Neural progenitor cell (in vitro differentiated cells): ENCODE data around the gene SYNE3. TPM values are rescaled to one million over a fixed set of nuclear protein-coding genes. Genes with fewer than 3 reads are reported as not detected.
A peak's percentile ranks its signal among the peaks of the same experiment; 100 is the strongest.

Experiments
- DNase-seq: peaks from one replicate; pipeline ENCODE4 v3.0.0-alpha.2; 2016; ENCODE audit warnings: low spot score
- H2AFZ ChIP-seq: fragments of 200-600 bp; sonication (generic); replicated peaks from 2 replicates; pipeline ENCODE4 v1.6.1; 2016; ENCODE audit warnings: antibody characterized with exemption
- H3F3A ChIP-seq: fragments of 200-600 bp; sonication (generic); 2 replicates; pipeline ENCODE4 v1.6.1; 2016; ENCODE audit warnings: antibody characterized with exemption, low read depth
- H3K27ac ChIP-seq: fragments of 200-600 bp; sonication (generic); 2 replicates; pipeline ENCODE4 v1.5.1; 2016; ENCODE audit warnings: mild to moderate bottlenecking
- H3K27me3 ChIP-seq: fragments of 200-600 bp; sonication (generic); 2 replicates; pipeline ENCODE4 v1.6.1; 2016; ENCODE audit warnings: mild to moderate bottlenecking, moderate library complexity
- H3K36me3 ChIP-seq: fragments of 200-600 bp; sonication (generic); 2 replicates; pipeline ENCODE4 v1.5.1; 2016
- H3K4me1 ChIP-seq: fragments of 200-600 bp; sonication (generic); 2 replicates; pipeline ENCODE4 v1.6.1; 2016; ENCODE audit warnings: mixed run types
- H3K4me2 ChIP-seq: fragments of 200-600 bp; sonication (generic); 2 replicates; pipeline ENCODE4 v1.6.1; 2016
- H3K4me3 ChIP-seq: fragments of 200-600 bp; sonication (generic); 2 replicates; pipeline ENCODE4 v1.5.1; 2016
- H3K79me2 ChIP-seq: fragments of 200-600 bp; sonication (generic); 2 replicates; pipeline ENCODE4 v1.6.1; 2016; ENCODE audit warnings: low read depth
- H3K9ac ChIP-seq: fragments of 200-600 bp; sonication (generic); 2 replicates; pipeline ENCODE4 v1.6.1; 2016
- H3K9me3 ChIP-seq: fragments of 200-600 bp; sonication (generic); 2 replicates; pipeline ENCODE4 v1.5.1; 2016; ENCODE audit warnings: low read depth
- H4K20me1 ChIP-seq: fragments of 200-600 bp; sonication (generic); 2 replicates; pipeline ENCODE4 v1.6.1; 2016; ENCODE audit warnings: low read depth
- H3K27ac Mint-ChIP-seq: 3 replicates; pipeline ENCODE4 v1.8.0; 2021; ENCODE audit warnings: mixed read lengths
- H3K27me3 Mint-ChIP-seq: 2 replicates; pipeline ENCODE4 v1.8.0; 2022; ENCODE audit warnings: low read depth, mild to moderate bottlenecking, inconsistent platforms, moderate library complexity, mixed read lengths; ENCODE audit not compliant: insufficient read depth
- H3K36me3 Mint-ChIP-seq: 3 replicates; pipeline ENCODE4 v1.8.0; 2021; ENCODE audit warnings: mixed read lengths
- H3K4me1 Mint-ChIP-seq: 3 replicates; pipeline ENCODE4 v1.8.0; 2021; ENCODE audit warnings: mixed read lengths
- H3K4me3 Mint-ChIP-seq: 3 replicates; pipeline ENCODE4 v1.8.0; 2021; ENCODE audit warnings: mild to moderate bottlenecking, moderate library complexity, mixed read lengths
- H3K9me3 Mint-ChIP-seq: 3 replicates; pipeline ENCODE4 v1.8.0; 2020; ENCODE audit warnings: mixed read lengths
- CTCF ChIP-seq: fragments of 200-600 bp; sonication (generic); IDR thresholded peaks from 2 replicates; pipeline ENCODE4 v1.5.1; 2017; ENCODE audit warnings: antibody characterized with exemption, mild to moderate bottlenecking
- EZH2 ChIP-seq: fragments of 200-600 bp; sonication (generic); IDR thresholded peaks from 2 replicates; pipeline ENCODE4 v1.6.1; 2017; ENCODE audit warnings: antibody characterized with exemption, mild to moderate bottlenecking, moderate library complexity
- EZH2phosphoT487 ChIP-seq: fragments of 200-600 bp; sonication (generic); IDR thresholded peaks from 2 replicates; pipeline ENCODE4 v1.6.1; 2017; ENCODE audit warnings: antibody characterized with exemption
- total RNA-seq: library from RNA; depleted of rRNA; stranded (reverse); fragments of >200 nt; gene quantifications from 2 replicates; pipeline ENCODE4 v1.2.3, GENCODE V29; 2015; ENCODE audit warnings: low replicate concordance

Gene SYNE3
- total RNA-seq, 1 donor from 2014 or later, result 0.06 TPM

GRCh38 chr14:95504135-95505029 is 12.1 kb downstream of the SYNE3 start:
- Histone ChIP-seq H3K9me3 (no peaks in the 10 kb centered on the region), H3K4me3 (no peak overlapping the region), H3K9ac (no peak overlapping the region), H3K4me1 (no peaks in the 10 kb centered on the region), H4K20me1 (no peaks in the 10 kb centered on the region), H3K36me3 (no peaks in the 10 kb centered on the region), H3K27me3 (no peaks in the 10 kb centered on the region), H2AFZ (no peak overlapping the region), H3F3A (no peaks in the 10 kb centered on the region), H3K27ac (no peak overlapping the region), H3K79me2 (no peaks in the 10 kb centered on the region), H3K4me2 (no peak overlapping the region)
- no peak overlapping the region for H3K27ac Mint-ChIP-seq
- H3K36me3 Mint-ChIP-seq, result no peaks in the 10 kb centered on the region
- peaks cover 12% of the 10 kb centered on the region for H3K27me3 Mint-ChIP-seq
- H3K9me3 Mint-ChIP-seq, result no peaks in the 10 kb centered on the region
- no peak for DNase-seq
- peaks cover 14% of the 10 kb centered on the region for H3K4me1 Mint-ChIP-seq
- no peak overlapping the region for H3K4me3 Mint-ChIP-seq
- TF ChIP-seq CTCF (no peak), EZH2 (no peak), EZH2phosphoT487 (no peak)

- H3K27ac ChIP-seq, result no peak overlapping the region
- H3K27me3 ChIP-seq, result no peaks in the 10 kb centered on the region
- H3K4me2 ChIP-seq, result no peak overlapping the region
- H3K4me1 ChIP-seq, result no peaks in the 10 kb centered on the region
- Mint-ChIP-seq H3K4me1 (peaks cover 21% of the 10 kb centered on the region), H3K9me3 (no peaks in the 10 kb centered on the region), H3K27ac (no peak overlapping the region), H3K4me3 (no peak overlapping the region), H3K27me3 (peaks cover 13% of the 10 kb centered on the region), H3K36me3 (no peaks in the 10 kb centered on the region)
- H3F3A ChIP-seq, result no peaks in the 10 kb centered on the region
- no peaks in the 10 kb centered on the region for H4K20me1 ChIP-seq
- H3K36me3 ChIP-seq, result no peaks in the 10 kb centered on the region
- no peak overlapping the region for H2AFZ ChIP-seq
- no peaks in the 10 kb centered on the region for H3K79me2 ChIP-seq
- H3K9me3 ChIP-seq, result no peaks in the 10 kb centered on the region
- no peak for TF ChIP-seq CTCF
- no peak for TF ChIP-seq EZH2phosphoT487
- TF ChIP-seq EZH2, result no peak
- no peak for DNase-seq
- no peak overlapping the region for H3K4me3 ChIP-seq
- no peak overlapping the region for H3K9ac ChIP-seq
Measured at GRCh38 chr14:95503365-95504134, 12.9 kb downstream of the SYNE3 start.

- no peaks in the 10 kb centered on the region for H3K27me3 ChIP-seq
- no peak for TF ChIP-seq EZH2phosphoT487
- no peak for TF ChIP-seq EZH2
- no peak for TF ChIP-seq CTCF
- Mint-ChIP-seq H3K27ac (peak overlapping the region; percentile 29), H3K4me3 (no peak overlapping the region), H3K9me3 (no peaks in the 10 kb centered on the region), H3K36me3 (no peaks in the 10 kb centered on the region), H3K4me1 (peaks cover 25% of the 10 kb centered on the region), H3K27me3 (peaks cover 13% of the 10 kb centered on the region)
- no peaks in the 10 kb centered on the region for H3K79me2 ChIP-seq
- no peaks in the 10 kb centered on the region for H3K36me3 ChIP-seq
- no peaks in the 10 kb centered on the region for H3F3A ChIP-seq
- no peaks in the 10 kb centered on the region for H3K4me1 ChIP-seq
- no peak overlapping the region for H2AFZ ChIP-seq
- no peak overlapping the region for H3K9ac ChIP-seq
- H3K9me3 ChIP-seq, result no peaks in the 10 kb centered on the region
- H3K4me3 ChIP-seq, result no peak overlapping the region
- no peak for DNase-seq
- H3K4me2 ChIP-seq, result no peak overlapping the region
- H4K20me1 ChIP-seq, result no peaks in the 10 kb centered on the region
- H3K27ac ChIP-seq, result no peak overlapping the region
Measured at GRCh38 chr14:95502381-95502950, 14.0 kb downstream of the SYNE3 start.
